Activated CD8-positive, alpha-beta memory T cell treated with anti-CD3 and anti-CD28 coated beads for 36 hours (primary cell): ENCODE results near the gene KYNU. TPM values are rescaled to one million over a fixed set of nuclear protein-coding genes. Genes with fewer than 3 reads are reported as not detected.
"Not testable (repeated sequence)": the region's sequence is repeated elsewhere in the genome, so short reads cannot be mapped to it uniquely, and the experiment has no call there.

Experiments used
- CTCF ChIA-PET: fragments of 350-600 bp; sonication (Branson Sonifier 250); formaldehyde crosslinking; loops from one replicate; lab custom pipeline; 2021; ENCODE audit warnings: antibody characterized with exemption; lab: Charles Lee
- POLR2A ChIA-PET: fragments of 350-600 bp; sonication (Branson Sonifier 250); formaldehyde crosslinking; loops from one replicate; lab custom pipeline; 2021; ENCODE audit warnings: antibody characterized with exemption; lab: Charles Lee
- total RNA-seq, 2 experiments: library from RNA; stranded (reverse); gene quantifications; one replicate each; pipeline ENCODE4 v1.2.3, GENCODE V29; 2021

Gene KYNU
- total RNA-seq, 2 experiments from 2014 or later, result not detected

DNA sequence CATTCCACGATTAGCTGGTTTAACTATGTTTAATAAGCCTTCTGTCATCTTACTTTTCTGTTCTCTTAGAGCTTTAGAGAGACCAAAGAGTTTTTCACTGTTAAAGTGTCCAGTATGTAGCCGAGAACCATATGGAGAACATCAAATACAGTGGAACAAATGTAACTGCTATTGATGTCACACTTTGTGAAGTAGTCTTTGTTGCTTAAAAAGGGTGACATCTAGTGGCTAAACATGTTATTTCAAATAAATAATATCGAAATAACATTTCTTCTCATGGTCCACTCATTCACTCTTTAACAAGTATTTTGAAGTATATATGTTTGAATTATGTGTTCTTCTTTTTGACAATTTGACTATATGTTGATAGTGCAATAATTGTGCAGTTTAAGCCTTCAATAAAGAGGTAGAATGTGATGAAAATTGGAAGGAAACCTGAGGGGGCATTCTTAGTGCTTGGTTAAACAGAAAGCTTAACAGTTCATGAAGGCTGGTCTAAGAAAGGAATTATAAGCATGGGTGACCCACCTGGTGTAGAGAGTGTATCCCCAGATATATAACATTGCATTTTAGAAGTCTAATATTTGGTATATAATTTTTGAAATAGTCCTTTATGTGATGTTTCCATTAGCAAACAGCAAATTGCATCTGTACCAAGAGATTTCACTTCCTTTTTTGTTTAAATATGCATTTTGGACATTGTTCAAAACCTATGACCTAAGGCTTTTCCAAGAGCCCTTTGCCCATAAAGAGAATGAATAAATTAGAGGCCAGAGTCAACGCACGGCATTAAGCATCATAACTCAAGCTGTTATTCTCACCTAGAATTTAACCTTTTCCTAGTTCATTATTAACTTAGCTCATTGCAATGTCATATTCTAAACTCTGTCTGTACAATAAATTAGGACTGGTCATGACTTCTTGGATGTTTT, 112.1 kb downstream of the KYNU start:
- ChIA-PET CTCF (interaction anchor here (0.5 kb wide), 1 partner anchor 1839 kb away, joined by 3 read pairs; no protein-coding TSS in a partner anchor), POLR2A (no interaction called here)

DNA sequence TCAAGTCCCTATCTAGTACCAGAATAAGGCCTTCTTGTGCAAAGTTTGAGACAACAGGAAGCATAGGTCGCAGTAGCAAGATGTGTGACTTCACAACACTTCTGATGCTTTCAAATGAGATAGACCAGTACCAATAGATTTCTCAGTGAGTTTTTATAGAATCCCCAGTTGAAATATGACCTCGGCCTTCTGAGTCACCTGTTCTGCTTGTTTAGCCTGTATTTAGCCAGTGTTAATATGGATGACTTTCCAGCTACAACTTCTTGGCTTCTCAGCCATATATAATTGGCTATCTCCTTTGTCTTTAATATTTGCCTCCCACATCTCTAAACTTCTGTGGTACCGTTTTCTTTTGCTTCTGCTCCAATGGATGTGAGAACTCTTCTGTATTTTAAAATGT, 113.8 kb downstream of the KYNU start:
- CTCF ChIA-PET, result no interaction called here
- POLR2A ChIA-PET, result no interaction called here

- CTCF ChIA-PET, result no interaction called here
These were observed 115.4 kb downstream of the KYNU start for GRCh38 chr2:142992840-142993239.

DNA sequence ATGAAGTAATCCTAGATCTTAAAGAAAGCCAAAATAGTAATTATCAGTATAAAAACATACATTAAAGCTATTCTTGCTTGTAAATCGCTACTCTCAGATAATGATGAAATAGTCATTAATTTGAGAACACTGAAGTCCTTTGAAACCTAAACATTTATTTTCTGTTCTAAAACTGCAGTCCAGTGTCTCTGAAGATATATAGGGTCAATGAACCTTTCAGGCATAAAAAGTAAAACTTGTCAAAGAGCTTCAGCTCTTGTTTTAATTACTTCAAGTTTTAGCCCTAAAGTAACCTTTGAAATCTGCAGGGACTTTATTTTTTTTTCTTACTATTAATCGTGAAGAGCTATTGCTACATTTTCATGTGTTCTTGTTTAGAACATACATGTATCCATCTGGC, 116.3 kb downstream of the KYNU start:
- ChIA-PET POLR2A (no interaction called here), CTCF (no interaction called here)

More at GRCh38 chr2:142992840-142993239, 115.4 kb downstream of the KYNU start:
- POLR2A ChIA-PET, result no interaction called here

- CTCF ChIA-PET, result no interaction called here
- POLR2A ChIA-PET, result no interaction called here
These were observed 117.2 kb downstream of the KYNU start for GRCh38 chr2:142994665-142995064.

GRCh38 chr2:142997231-142997630, 119.8 kb downstream of the KYNU start:
- CTCF ChIA-PET, result no interaction called here
- POLR2A ChIA-PET, result no interaction called here

DNA sequence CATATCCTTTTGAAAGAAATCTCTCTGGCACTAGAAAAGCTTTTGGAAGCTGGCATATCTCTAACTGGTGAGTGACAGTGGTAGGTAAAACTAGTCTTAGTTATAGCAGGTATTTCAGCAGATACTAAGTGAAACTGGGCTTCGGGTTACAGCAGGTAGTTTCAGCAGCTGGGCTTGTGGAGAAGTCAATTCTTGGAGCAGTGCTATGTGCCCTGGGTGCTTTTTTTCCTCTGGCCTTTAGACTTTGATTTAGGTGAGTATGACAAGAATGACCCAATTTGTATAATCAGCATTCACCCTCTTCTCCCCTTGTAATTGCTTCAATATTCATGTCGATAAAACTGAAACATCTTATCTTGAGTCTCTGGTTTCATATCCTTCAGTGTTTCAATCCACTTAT, 123.1 kb downstream of the KYNU start:
- POLR2A ChIA-PET, result no interaction called here
- CTCF ChIA-PET, result no interaction called here

DNA sequence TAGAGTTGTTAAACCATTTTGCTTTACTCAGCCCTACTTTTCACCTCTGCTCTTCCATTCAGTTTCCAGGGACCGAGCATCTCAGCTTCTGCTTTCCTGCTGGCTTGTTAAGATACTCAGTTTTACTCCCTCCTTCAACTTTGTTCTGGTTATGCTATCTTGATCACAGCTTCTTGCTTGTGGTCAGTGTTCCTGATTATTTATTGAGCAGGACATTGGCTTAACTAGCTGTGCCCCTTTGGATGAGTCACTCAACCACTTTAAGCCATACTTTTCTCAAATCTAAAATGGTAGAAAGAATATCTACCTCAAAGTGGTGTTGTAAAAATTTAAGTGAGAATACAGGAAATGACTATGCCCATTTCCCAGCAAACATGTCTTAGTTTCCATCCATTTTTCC, 124.0 kb downstream of the KYNU start:
- ChIA-PET POLR2A (no interaction called here), CTCF (no interaction called here)

DNA sequence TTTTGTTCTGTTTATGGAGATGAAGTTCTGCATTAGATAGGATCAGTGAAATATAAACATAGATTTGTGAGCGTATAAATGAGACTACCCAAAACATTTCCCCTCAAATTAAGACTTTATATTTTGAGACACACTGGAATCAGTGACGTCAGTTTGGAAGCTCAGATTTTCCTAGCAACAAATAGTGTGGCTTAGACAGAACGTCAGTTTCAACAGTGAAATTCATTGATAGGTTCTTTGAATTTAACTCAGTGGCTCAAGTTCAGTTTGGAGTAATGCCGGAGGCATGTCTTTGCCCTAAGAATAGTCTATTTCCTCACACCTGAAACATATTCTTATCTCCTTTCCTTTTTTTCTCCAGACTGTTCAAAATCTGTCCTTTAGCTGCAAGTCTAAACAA, 138.2 kb downstream of the KYNU start:
- ChIA-PET CTCF (interaction anchor here (0.6 kb wide), 1 partner anchor 274 kb away, joined by 4 read pairs; no protein-coding TSS in a partner anchor), POLR2A (no interaction called here)

DNA sequence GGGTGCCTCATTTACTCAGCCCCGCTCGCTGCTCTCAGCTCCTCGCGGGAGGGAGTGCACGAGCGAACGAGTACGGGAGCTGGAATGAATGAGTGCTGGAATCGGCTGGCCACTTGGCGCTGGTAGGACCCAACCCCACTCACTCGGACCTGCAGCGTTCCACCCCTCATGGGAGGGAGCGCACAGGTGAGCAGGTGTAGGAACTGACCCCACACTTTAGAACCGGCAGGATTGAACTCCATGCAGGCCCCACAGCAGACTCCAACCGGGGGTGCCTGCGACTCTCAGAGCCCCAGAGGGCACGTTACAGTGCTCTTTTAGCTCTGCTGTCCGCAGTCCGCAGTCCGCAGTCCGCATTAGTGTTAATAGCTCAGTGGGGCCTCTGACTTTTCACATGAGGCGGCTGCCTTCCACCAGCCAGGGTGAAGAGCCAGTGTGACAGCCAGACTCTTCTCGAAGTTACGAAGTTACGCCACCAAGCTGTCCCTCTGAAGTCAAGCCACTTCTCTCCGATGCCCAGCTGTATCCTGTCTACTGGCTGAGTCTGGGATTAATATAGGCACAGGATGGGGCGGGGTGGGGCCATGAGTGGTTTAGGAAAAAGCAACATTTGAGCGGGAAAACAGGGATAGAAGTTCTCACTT, 149.1 kb downstream of the KYNU start:
- ChIA-PET POLR2A (no interaction called here), CTCF (no interaction called here)

DNA sequence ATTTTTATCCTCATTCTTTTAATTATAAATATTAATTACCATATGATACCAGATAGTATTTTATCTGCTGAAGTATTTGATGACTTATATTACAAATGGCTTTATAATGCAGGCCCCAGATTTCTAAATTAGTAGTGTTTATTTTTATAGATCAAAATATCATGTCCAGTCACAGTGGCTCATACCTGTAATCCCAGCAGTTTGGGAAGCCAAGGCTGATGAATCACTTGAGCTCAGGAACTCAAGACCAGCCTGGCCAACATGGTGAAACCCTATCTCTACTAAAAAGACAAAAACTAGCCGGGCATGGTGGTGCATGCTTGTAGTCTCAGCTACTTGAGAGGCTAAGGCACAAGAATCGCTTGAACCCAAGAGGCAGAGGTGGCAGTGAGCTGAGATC, 151.7 kb downstream of the KYNU start:
- POLR2A ChIA-PET, result no interaction called here
- CTCF ChIA-PET, result no interaction called here

DNA sequence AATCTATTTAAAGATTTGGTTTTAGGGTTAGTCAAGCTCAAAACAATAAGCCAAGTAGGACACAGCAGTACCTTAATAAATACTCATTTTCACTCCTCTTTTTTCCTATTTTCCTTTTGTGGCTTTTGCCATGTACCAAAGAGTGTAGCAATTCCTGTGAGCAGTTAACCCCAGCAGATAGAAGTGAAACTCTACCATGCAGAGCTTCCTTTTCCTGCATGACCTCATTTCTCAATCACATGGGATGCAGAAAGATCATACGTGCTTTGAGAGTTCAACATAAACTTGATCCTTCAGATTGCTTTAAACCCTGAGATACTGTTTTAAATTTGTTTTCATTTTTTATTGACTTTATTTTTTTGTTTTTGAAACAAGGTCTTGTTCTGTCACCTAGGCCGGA, 152.7 kb downstream of the KYNU start:
- POLR2A ChIA-PET, result no interaction called here
- CTCF ChIA-PET, result interaction anchor here (0.6 kb wide), 1 partner anchor 1577 kb away, joined by 3 read pairs; no protein-coding TSS in a partner anchor

DNA sequence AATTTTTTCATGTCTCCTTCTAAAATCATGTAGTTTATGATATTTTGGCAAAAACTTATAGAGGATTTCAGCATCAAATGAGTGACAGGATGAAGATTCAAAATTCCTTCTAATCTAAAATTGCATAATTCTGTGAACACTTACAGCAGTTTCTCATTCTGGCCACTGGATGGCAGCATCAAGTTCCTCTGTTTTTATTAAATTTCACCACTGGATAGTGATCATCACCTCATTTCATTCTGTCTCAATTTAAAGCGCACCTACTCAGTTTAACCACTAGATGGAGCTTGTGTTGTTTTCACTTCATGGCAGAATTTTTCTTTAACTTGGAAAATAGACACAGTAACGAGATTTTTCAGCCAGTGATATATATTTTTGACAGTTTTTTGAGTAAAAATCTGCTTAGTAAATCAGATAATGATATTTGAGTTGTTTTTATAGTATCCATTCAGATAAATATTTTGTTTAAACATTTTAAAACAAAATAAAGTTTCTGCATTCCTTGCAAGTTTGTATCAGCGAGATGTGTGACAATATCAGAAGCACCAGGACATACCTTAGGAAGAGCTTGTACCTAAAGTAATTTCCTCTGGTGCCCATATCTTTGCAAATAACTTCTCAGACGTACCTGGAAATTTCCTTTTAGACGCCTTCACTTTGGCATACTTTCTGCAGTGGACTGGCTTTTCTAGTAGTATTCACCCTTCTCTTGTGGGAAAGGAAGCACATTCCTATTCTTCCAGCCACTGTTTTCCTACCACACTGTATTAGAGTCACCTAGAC, 157.0 kb downstream of the KYNU start:
- CTCF ChIA-PET, result interaction anchor here (0.9 to 2.2 kb wide), 8 partner anchors 53 to 229 kb away, joined by 3 to 9 read pairs (median 4); no protein-coding TSS in a partner anchor

GRCh38 chr2:143051465-143051864, 174.0 kb downstream of the KYNU start:
- ChIA-PET CTCF (no interaction called here), POLR2A (no interaction called here)

More for the DNA sequence above, 157.0 kb downstream of the KYNU start:
- POLR2A ChIA-PET, result interaction anchor here (0.6 kb wide), 1 partner anchor 163 kb away, joined by 3 read pairs; no protein-coding TSS in a partner anchor

DNA sequence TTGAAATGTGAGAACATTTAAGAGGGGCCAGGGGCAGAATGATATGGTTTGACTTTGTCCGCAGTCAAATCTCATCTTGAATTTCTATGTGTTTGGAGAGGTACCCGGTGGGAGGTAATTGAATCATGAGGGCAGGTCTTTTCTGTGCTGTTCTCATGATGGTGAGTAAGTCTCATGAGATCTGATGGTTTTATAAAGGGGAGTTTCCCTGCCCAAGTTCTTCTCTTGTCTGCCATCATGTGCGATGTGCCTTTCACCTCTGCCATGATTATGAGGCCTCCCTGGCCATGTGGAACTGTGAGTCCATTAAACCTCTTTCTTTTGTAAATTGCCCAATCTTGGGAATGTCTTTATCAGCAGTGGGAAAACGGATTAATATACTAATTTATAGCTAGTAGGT, 176.0 kb downstream of the KYNU start:
- CTCF ChIA-PET, POLR2A ChIA-PET: not testable (repeated sequence)

DNA sequence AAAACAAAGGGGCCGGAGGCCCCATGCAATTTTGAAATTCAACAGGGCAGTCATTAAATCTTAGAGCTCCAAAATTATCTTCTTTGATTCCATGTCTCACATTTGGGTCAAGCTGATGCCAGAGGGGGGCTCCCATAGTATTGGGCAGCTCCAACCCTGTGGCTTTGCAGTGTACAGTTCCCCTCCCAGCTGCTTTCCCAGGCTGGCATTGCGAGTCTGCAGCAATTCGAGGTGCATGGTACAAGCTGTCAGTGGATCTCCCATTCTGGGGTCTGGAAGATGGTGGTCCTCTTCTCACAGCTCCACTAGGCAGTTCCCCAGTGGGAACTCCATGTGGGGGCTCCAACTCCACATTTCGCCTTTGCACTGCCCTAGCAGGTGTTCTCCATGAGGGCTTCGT, 179.1 kb downstream of the KYNU start:
- CTCF ChIA-PET, result interaction anchor here (1.0 kb wide), 1 partner anchor 9 kb away, joined by 3 read pairs; no protein-coding TSS in a partner anchor
- POLR2A ChIA-PET, result no interaction called here

- CTCF ChIA-PET, result no interaction called here
- POLR2A ChIA-PET, result no interaction called here
These were observed 181.4 kb downstream of the KYNU start for GRCh38 chr2:143058851-143059250.

DNA sequence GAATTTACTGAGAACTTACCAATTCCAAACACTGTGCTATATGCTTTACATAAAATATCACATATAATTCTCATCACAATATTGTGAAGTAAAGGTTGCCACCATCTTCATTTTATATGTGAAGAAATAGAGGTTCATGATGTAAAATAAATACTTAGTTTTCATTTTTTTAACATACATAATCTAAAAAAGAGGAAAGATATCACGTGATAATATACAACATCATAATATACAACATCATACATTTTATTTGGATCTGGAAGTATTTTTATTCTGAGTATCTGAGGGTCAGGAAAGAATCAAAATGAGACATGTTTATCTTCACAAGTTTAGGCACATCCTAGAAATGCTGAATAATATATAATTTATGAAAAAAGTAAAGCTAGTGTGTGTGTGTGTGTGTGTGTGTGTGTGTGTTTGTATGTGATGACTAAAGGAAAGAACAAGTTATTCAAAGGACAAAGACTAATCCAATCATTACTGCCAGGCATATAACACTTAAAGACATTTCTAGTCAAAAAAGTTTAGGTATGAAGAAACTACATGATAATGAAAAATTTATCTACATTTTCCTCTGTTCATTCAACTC, 186.2 kb downstream of the KYNU start:
- POLR2A ChIA-PET, result no interaction called here
- CTCF ChIA-PET, result no interaction called here

DNA sequence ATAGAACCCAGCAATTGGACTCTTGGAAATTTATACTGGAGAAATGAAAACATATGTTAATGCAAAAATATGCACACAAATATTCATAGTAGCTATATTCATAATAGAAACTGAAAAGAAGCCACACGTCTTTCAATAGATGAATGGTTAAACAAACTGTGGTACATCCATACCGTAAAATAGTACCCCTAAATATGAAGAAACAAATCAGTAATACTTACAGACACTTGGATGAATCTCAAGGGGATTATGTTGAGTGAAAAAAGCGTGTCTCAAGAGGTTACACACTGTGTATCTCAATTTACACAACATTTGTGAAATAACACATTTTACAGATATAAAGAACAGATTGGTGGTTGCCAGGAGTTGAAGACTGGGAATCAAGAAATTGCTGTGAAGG, 190.6 kb downstream of the KYNU start:
- ChIA-PET CTCF (no interaction called here), POLR2A (no interaction called here)
